ENCODE measurements around the gene AP1AR. TPM values are rescaled to one million over a fixed set of nuclear protein-coding genes. Genes with fewer than 3 reads are reported as not detected.

Gene AP1AR
- total and polyA plus RNA-seq, 2 of the 8 experiments (the other 6 are each of a cell fraction or from before 2014, with no cell fraction given): 5.3 to 27.7 TPM

DNA sequence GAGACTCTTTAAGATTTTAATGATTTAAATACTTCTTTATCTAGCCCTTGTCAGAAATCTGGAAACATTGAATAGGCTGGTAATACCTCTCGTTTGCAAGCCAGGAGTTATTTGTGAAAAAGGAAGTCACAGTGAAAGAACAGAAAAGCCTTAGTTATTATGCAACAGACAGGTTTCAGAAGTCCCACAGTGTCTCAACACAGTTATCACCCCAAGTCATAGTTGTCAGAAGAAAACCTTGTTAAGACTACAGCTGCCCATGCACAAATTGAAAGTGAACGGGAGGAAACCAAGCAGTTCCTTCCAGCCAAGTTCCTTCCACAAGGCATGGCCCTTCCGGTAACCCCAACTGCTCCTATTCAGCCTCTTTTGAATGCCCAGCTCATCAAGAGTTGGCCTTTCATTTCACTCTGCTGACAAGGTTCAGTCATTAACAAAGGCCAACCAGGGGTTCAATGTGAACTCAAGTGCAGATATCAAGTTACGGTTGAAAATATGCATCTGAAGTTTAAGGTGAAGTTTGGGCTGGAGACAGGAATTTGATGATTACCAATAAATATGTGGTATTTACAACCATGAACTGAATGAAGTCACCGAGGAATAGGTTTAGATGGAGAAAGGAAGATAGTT, 81.1 kb downstream of the AP1AR start (continued):
- TF ChIP-seq EGR1 (IDR thresholded peaks at IDR 0.05; ENCODE audit: borderline replicate concordance, low read depth, low read length) (no peak), KDM4A (IDR thresholded peaks at IDR 0.05; ENCODE audit: low read depth, low read length, severe bottlenecking) (no peak), E2F6 (IDR thresholded peaks at IDR 0.05) (no peak), CEBPB (IDR thresholded peaks at IDR 0.05; ENCODE audit: low read depth, low read length) (no peak), KDM1A (IDR thresholded peaks at IDR 0.05; ENCODE audit: borderline replicate concordance, low read length) (no peak), CTBP2 (IDR thresholded peaks at IDR 0.05; ENCODE audit: borderline replicate concordance, insufficient read depth, insufficient read length, low read length) (no peak), SRF (IDR thresholded peaks at IDR 0.05; ENCODE audit: low read depth, low read length) (no peak), EZH2 (IDR thresholded peaks at IDR 0.05; ENCODE audit: low read depth, low read length, severe bottlenecking) (no peak), CBX8 (IDR thresholded peaks at IDR 0.05; ENCODE audit: borderline replicate concordance, low read depth, low read length) (no peak)
